KBM-7 (cell line): ENCODE measurements around the gene XPR1.
A peak's percentile ranks its signal among the peaks of the same experiment; 100 is the strongest.
"Not testable (repeated sequence)": the region's sequence is repeated elsewhere in the genome, so short reads cannot be mapped to it uniquely, and the experiment has no call there.

Source experiments
- DNase-seq: peaks from one replicate; pipeline ENCODE4 v3.0.0-alpha.2; 2015
- in situ Hi-C: fragments of 300-500 bp; cut with MboI; formaldehyde crosslinking; loops from 2 replicates; pipeline ENCODE4 v1.14.3; 2020; ENCODE audit warnings: low sequenced_read_pairs, low pct_unique_long_range_greater_than_20kb, mixed read lengths

Gene XPR1

GRCh38 chr1:180848191-180848590 is 216.4 kb downstream of the XPR1 start:
- DNase-seq = no peak
- in situ Hi-C loops = no loop called here

- DNase-seq = no peak
- in situ Hi-C loops = no loop called here
Measured at GRCh38 chr1:180849031-180849775, 217.4 kb downstream of the XPR1 start.

GRCh38 chr1:180851995-180852887 is 220.4 kb downstream of the XPR1 start:
- in situ Hi-C loops = loop anchor here (10.0 kb wide), 1 partner anchor 327 kb away; no protein-coding TSS in a partner anchor
- DNase-seq = peak; percentile 71

- in situ Hi-C loops = loop anchor here (10.0 kb wide), 1 partner anchor 329 kb away; no protein-coding TSS in a partner anchor
Measured at GRCh38 chr1:180854001-180854400, 222.2 kb downstream of the XPR1 start.

GRCh38 chr1:180854456-180854855 is 222.6 kb downstream of the XPR1 start:
- in situ Hi-C loops = loop anchor here (10.0 kb wide), 1 partner anchor 330 kb away; no protein-coding TSS in a partner anchor

More at GRCh38 chr1:180854001-180854400, 222.2 kb downstream of the XPR1 start:
- DNase-seq = peak; percentile 17

GRCh38 chr1:180857947-180858725 is 226.3 kb downstream of the XPR1 start:
- in situ Hi-C loops = loop anchor here (10.0 kb wide), 1 partner anchor 333 kb away; no protein-coding TSS in a partner anchor
- DNase-seq = not testable (repeated sequence)

More at GRCh38 chr1:180854456-180854855, 222.6 kb downstream of the XPR1 start:
- peak; percentile 28 for DNase-seq

GRCh38 chr1:180859306-180859705 is 227.5 kb downstream of the XPR1 start:
- in situ Hi-C loops = loop anchor here (10.0 kb wide), 1 partner anchor 335 kb away; no protein-coding TSS in a partner anchor
- no peak for DNase-seq

GRCh38 chr1:180860535-180860934 is 228.7 kb downstream of the XPR1 start:
- DNase-seq = no peak
- in situ Hi-C loops = no loop called here

- DNase-seq = no peak
- in situ Hi-C loops = no loop called here
Measured at GRCh38 chr1:180862305-180862704, 230.5 kb downstream of the XPR1 start.

GRCh38 chr1:180863158-180863775 is 231.4 kb downstream of the XPR1 start:
- DNase-seq = peak; percentile 81
- in situ Hi-C loops = no loop called here

GRCh38 chr1:180881806-180882509 is 250.1 kb downstream of the XPR1 start:
- peak; percentile 52 for DNase-seq

GRCh38 chr1:180884588-180885300 is 252.9 kb downstream of the XPR1 start:
- in situ Hi-C loops = loop anchor here (25.0 kb wide), 2 partner anchors 278 to 528 kb away; no protein-coding TSS in a partner anchor
- DNase-seq = no peak

More at GRCh38 chr1:180881806-180882509, 250.1 kb downstream of the XPR1 start:
- in situ Hi-C loops = loop anchor here (25.0 kb wide), 2 partner anchors 280 to 530 kb away; no protein-coding TSS in a partner anchor

- DNase-seq = no peak
- in situ Hi-C loops = loop anchor here (25.0 kb wide), 2 partner anchors 276 to 526 kb away; no protein-coding TSS in a partner anchor
Measured at GRCh38 chr1:180886338-180886737, 254.5 kb downstream of the XPR1 start.

- in situ Hi-C loops = loop anchor here (25.0 kb wide), 2 partner anchors 274 to 524 kb away; no protein-coding TSS in a partner anchor
- no peak for DNase-seq
Measured at GRCh38 chr1:180887841-180888240, 256.0 kb downstream of the XPR1 start.

- DNase-seq = no peak
- in situ Hi-C loops = loop anchor here (25.0 kb wide), 2 partner anchors 273 to 523 kb away; no protein-coding TSS in a partner anchor
Measured at GRCh38 chr1:180888870-180889269, 257.0 kb downstream of the XPR1 start.

GRCh38 chr1:180889325-180889724 is 257.5 kb downstream of the XPR1 start:
- no peak for DNase-seq
- in situ Hi-C loops = loop anchor here (25.0 kb wide), 2 partner anchors 273 to 523 kb away; no protein-coding TSS in a partner anchor

- DNase-seq = no peak
- in situ Hi-C loops = loop anchor here (25.0 kb wide), 2 partner anchors 270 to 520 kb away; no protein-coding TSS in a partner anchor
Measured at GRCh38 chr1:180892272-180892671, 260.4 kb downstream of the XPR1 start.
